Measurements from ENCODE around the gene ZBTB18.

- no peak for TF ChIP-seq CTCF (IDR thresholded peaks at IDR 0.05; ENCODE audit: poor library complexity)
- TF ChIP-seq EZH2 (IDR thresholded peaks at IDR 0.05; ENCODE audit: borderline replicate concordance), result no peak
Observed at GRCh38 chr1:244099258-244099930, 48.3 kb downstream of the ZBTB18 start.

All from hepatocyte (in vitro differentiated cells).